ENCODE data around the gene KRTAP4-3.
"Not testable (repeated sequence)": the region's sequence is repeated elsewhere in the genome, so short reads cannot be mapped to it uniquely, and the experiment has no call there.

KRTAP4-3 gene

GRCh38 chr17:41133880-41134735, 33.9 kb downstream of the KRTAP4-3 start:
- Histone ChIP-seq H3K4me1 (peaks cover 15% of the 10 kb centered on the region), H3K36me3 (no peaks in the 10 kb centered on the region), H3K27ac (peak overlapping the region; percentile 58), H4K20me1 (no peaks in the 10 kb centered on the region), H3K9ac (no peak overlapping the region), H3K4me3 (no peak overlapping the region), H3K27me3 (no peaks in the 10 kb centered on the region), H3K9me3 (peaks cover 3% of the 10 kb centered on the region; the same call in 1 of the 2 replicates), H3K4me2 (peak overlapping the region; percentile 55)
- no peak for TF ChIP-seq Cebpa-rat (IDR thresholded peaks at IDR 0.05)

DNA sequence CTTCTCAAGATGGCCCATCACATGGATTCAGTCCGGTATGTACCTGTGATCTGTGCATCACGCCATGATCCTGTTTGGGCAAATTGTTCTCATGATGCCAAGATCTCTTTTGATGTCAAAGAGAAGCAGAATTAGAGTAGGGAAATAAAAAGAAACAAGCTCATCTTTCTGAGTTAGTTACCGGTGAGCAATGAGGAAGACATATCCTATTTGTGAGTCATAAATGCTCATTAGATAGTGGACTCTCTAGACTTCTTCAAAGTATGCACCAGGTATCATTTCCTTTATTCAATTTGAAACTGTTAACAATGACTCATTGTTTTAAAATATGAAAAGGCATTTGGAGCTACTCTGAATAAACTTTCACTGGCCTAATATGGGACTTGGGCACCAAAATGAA, 36.0 kb downstream of the KRTAP4-3 start:
- H3K4me2 ChIP-seq, result no peak overlapping the region
- H3K4me3 ChIP-seq, result no peak overlapping the region
- no peak overlapping the region for H3K9ac ChIP-seq
- H3K4me1 ChIP-seq, result peaks cover 15% of the 10 kb centered on the region
- TF ChIP-seq Cebpa-rat (IDR thresholded peaks at IDR 0.05), result no peak
- H3K36me3 ChIP-seq, result no peaks in the 10 kb centered on the region
- 0 out of 2 replicates have a peak, but pooled peaks cover 2% of the 10 kb centered on the region for H3K9me3 ChIP-seq
- no peaks in the 10 kb centered on the region for H4K20me1 ChIP-seq
- no peak overlapping the region for H3K27ac ChIP-seq
- no peaks in the 10 kb centered on the region for H3K27me3 ChIP-seq

DNA sequence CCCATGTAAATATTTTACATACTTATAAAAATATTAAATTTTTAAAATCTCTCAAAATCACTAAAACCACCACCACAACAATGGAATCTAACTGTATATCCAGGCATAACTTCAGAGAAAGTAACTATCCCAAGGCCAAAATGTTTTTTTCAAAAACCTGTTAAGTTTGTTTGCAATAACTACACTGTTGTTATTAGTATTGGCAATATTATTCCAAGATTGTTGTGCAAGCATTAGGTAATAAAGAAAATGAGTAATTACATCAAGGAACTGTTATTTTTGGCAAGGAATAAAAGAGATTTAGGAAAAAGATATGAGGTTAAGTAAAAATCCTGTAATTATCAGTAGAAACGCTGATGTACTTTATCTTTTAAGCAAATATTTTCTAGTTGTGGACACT, 40.6 kb downstream of the KRTAP4-3 start:
- Histone ChIP-seq H3K4me1 (peaks cover 24% of the 10 kb centered on the region), H3K9me3 (peaks cover 15% of the 10 kb centered on the region), H3K4me2 (no peak overlapping the region), H3K27me3 (no peaks in the 10 kb centered on the region), H3K27ac (no peak overlapping the region), H3K4me3 (no peak overlapping the region), H3K36me3 (no peaks in the 10 kb centered on the region), H3K9ac (no peak overlapping the region), H4K20me1 (no peaks in the 10 kb centered on the region)
- no peak for TF ChIP-seq Cebpa-rat (IDR thresholded peaks at IDR 0.05)

DNA sequence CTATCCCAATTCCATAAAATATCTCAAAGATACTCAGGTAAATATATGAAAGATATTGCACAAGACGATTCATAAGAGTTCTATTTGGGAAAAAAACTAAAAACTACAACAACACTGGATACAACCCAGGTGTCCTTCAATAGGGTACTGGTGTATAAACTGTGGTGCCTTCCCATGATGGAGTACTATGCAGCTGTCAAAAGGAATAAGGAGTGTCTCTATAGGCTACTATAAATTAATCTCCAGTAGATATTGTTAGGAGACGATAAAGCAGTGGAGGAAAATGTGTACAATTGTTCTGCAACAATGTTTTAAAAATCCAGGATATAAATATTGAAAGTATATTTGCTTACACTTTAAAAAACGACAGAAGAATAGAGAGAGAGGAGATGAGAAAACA, 41.6 kb downstream of the KRTAP4-3 start:
- Histone ChIP-seq H3K4me1 (peaks cover 24% of the 10 kb centered on the region), H3K4me2 (no peak overlapping the region), H3K9ac (no peak overlapping the region), H3K27ac (no peak overlapping the region), H3K36me3 (no peaks in the 10 kb centered on the region), H4K20me1 (no peaks in the 10 kb centered on the region), H3K9me3 (peaks cover 22% of the 10 kb centered on the region), H3K27me3 (no peaks in the 10 kb centered on the region), H3K4me3 (no peak overlapping the region)
- TF ChIP-seq Cebpa-rat (IDR thresholded peaks at IDR 0.05), result no peak

- H3K9ac ChIP-seq, result no peak overlapping the region
- no peak for TF ChIP-seq Cebpa-rat (IDR thresholded peaks at IDR 0.05)
- peaks cover 22% of the 10 kb centered on the region for H3K9me3 ChIP-seq
- H3K27me3 ChIP-seq, result no peaks in the 10 kb centered on the region
- no peak overlapping the region for H3K4me3 ChIP-seq
- H4K20me1 ChIP-seq, result no peaks in the 10 kb centered on the region
- no peak overlapping the region for H3K4me2 ChIP-seq
- no peak overlapping the region for H3K27ac ChIP-seq
- no peaks in the 10 kb centered on the region for H3K36me3 ChIP-seq
- peaks cover 37% of the 10 kb centered on the region for H3K4me1 ChIP-seq
Measured at GRCh38 chr17:41125064-41125463, 43.0 kb downstream of the KRTAP4-3 start.

GRCh38 chr17:41123991-41124371, 44.0 kb downstream of the KRTAP4-3 start, which contains the start of gene KRTAP4-12:
Gene KRTAP4-12 (minus strand): TSS chr17:41124182. CDS start chr17:41124122, 60 bp downstream.
- H3K9ac ChIP-seq, H3K4me3 ChIP-seq, H3K36me3 ChIP-seq, H4K20me1 ChIP-seq, H3K27me3 ChIP-seq: not testable (repeated sequence)
- peaks cover 24% of the 10 kb centered on the region for H3K9me3 ChIP-seq
- H3K27ac ChIP-seq, result peak within 1 kb of the TSS; percentile 46; the same call in 1 of the 2 replicates
- peaks cover 44% of the 10 kb centered on the region for H3K4me1 ChIP-seq
- peak within 1 kb of the TSS; percentile 25; the same call in 1 of the 2 replicates for H3K4me2 ChIP-seq

GRCh38 chr17:41123292-41123990, 44.6 kb downstream of the KRTAP4-3 start:
- H3K27me3 ChIP-seq, H3K4me3 ChIP-seq, H3K9ac ChIP-seq, H4K20me1 ChIP-seq, H3K36me3 ChIP-seq: not testable (repeated sequence)
- Histone ChIP-seq H3K4me2 (peak overlapping the region; percentile 25; the same call in 1 of the 2 replicates), H3K4me1 (peaks cover 46% of the 10 kb centered on the region), H3K9me3 (peaks cover 26% of the 10 kb centered on the region), H3K27ac (peak overlapping the region; percentile 46; the same call in 1 of the 2 replicates)

DNA sequence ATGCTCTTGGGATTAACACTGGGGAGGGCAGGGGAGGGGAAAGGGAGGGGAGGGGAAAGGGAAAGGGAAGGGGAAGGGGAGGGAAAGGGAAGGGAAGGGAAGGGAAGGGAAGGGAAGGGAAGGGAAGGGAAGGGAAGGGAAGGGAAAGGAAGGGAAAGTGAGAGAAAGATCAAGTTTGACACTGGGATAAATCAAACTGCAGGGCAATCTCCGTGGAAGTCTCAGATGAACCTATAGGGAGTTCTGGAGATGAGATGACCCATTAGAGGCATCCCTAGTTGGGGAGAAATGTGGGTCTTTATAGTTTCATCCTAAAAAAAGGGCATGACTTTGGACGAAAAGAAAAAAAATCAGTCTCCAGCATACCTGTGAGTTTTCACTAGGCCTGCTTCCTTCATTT, 46.3 kb downstream of the KRTAP4-3 start:
- Histone ChIP-seq H3K27ac (no peak overlapping the region), H3K9ac (no peak overlapping the region), H3K4me2 (no peak overlapping the region), H3K4me3 (no peak overlapping the region), H3K36me3 (no peaks in the 10 kb centered on the region), H4K20me1 (no peaks in the 10 kb centered on the region), H3K4me1 (peaks cover 51% of the 10 kb centered on the region), H3K9me3 (peaks cover 26% of the 10 kb centered on the region), H3K27me3 (no peaks in the 10 kb centered on the region)
- TF ChIP-seq Cebpa-rat (IDR thresholded peaks at IDR 0.05), result no peak

DNA sequence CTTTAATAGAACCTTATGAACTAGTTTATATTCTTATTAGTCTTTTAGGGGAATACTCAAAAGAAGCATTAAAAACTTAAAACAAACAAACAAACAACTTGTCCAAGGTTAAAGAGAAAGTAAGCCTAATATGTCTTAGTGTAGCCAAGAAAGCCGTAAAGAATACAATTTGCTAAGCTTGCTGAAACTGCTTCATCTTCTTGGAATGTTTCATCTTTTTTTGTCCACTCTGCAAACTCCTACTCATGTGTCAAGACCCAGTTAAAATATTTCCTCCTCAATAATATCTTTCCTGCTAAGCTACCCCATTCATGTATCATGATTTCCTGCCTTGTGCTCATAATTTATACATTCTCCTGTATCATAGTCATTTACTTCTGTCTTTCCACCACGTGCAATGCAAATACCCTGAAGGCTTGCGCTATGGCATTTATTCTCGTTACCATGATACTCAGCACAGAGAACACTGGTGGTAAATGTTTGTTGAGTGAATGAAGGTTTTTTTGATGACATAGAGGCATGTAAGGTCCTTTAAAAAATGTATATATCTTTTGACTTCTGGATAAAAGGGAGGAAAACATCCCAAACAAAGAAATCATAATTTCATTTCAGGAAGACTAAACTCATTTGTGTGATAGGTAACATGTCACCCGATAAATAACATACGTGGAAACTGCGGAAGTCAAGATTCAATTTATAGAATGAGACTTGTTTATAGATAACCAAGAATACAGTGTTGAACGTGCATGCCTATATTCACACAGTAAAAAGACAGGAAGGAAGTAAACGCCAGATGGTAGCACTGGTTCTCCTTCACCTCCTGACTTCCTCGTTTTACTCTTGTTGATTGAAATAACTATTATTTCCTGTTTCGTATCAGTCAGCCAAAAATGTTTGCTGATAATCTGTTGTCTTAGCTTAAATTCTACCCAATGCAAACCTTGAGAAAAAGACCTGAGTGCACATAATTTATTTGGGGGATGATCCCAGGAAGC, 48.0 kb downstream of the KRTAP4-3 start:
- H3K27me3 ChIP-seq, H3K36me3 ChIP-seq, H4K20me1 ChIP-seq: not testable (repeated sequence)
- Histone ChIP-seq H3K9me3 (peaks cover 26% of the 10 kb centered on the region), H3K4me3 (peak overlapping the region; percentile 46; the same call in 1 of the 2 replicates), H3K4me2 (peak overlapping the region; percentile 77), H3K9ac (peak overlapping the region; percentile 61; the same call in 1 of the 2 replicates), H3K27ac (peak overlapping the region; percentile 93), H3K4me1 (peaks cover 48% of the 10 kb centered on the region)

Measured in BLaER1 (cell line).